SW480 (cell line): Measurements from ENCODE around the gene DMRT2.

Source experiments
- DNase-seq: peaks from one replicate; pipeline ENCODE4 v3.0.0-alpha.2; 2016; ENCODE audit warnings: low spot score

The DMRT2 gene

DNA sequence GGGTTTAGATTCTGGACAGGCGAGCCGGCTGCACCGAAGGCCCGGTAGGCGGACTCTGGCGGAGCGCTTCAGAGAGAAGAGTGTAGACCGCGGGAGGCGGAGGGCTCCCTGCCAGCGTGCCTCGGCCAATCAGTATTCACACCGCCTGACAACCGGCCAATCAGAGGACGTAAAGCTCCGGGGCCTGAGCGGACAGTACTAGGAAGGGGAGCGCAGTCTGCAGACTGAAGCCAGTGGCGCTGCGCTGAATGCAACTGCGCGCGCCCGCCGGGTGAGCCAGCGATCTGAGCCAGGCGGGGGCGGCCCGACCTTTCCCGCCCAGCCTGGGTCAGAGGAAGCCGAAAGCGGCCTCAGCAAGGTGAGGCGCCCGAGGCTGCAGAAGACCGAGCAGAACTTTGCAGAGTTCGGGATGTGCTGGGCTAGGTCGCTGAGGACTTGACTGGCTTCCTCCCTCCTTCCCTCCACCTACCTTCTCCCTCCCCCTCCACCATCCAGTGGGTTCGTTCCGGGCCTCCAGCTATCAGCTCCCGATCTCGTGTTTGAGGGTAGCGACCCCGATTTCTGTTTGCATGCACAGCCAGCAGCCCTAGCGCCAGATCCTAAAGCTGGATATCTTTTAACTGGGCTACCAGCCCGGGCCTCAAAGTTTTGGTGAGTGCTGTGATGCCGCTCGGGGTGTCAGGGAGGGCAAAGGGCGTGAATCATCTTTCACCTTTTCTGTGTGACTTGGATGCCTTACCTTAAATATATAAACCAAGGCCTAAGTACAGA, at the start of gene DMRT2:
DMRT2 (plus strand) TSS at position 233 of the 771 bp plus-strand sequence. CDS start 1,257 bp downstream, outside the sequence.
- DNase-seq = peak; percentile 94

- DNase-seq = no peak
Measured at GRCh38 chr9:1001838-1002237, 48.3 kb upstream of the DMRT2 start.

DNA sequence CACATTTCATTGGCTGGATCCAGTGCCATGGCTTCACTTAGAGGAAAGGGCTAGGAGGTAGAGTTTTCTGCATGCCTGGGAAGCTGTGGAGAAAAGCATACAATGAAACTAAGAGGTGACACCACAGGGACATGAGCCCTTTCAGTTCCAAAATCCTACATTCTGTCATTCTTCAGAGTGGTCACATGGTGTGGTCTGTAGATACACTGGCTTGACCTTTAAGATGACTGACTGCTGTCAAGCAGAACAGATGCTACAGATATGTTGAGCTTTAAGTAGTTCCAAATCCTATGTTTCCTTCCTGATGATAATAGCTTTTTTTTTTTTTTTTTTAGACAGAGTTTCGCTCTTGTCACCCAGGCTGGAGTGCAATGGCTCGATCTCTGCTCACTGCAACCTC, 47.5 kb upstream of the DMRT2 start:
- DNase-seq = no peak

DNA sequence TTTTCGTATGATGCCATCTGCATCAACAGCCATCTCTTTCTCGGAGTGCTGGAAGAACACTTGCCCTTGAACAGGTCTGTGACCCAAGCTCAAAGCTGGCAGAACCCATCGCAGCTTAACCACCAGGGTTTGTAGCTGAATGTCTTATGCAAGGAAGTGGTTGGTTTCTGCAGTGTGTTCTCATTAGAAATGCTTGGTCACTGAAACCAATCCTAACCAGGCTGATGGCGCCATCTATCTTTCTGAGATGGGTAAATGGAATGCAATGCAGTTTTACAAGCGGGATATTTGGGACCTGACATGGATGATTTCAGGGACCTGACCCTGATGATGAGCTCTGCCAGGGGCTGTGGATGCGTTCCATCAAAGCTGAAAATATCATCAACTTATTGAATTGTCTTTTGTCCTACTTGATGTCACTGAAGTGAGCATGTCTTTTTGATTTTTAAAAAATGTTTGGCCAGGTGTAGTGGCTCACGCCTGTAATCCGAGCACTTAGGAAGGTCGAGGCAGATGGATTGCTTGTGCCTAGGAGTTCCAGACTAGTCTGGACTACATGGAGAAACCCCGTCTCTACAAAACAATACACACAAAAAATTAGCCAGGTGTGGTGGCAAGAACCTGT, 45.0 kb upstream of the DMRT2 start:
- peak; percentile 59 for DNase-seq

GRCh38 chr9:1007312-1007711, 42.8 kb upstream of the DMRT2 start:
- DNase-seq = no peak

- no peak for DNase-seq
Measured at GRCh38 chr9:1008216-1008615, 41.9 kb upstream of the DMRT2 start.

DNA sequence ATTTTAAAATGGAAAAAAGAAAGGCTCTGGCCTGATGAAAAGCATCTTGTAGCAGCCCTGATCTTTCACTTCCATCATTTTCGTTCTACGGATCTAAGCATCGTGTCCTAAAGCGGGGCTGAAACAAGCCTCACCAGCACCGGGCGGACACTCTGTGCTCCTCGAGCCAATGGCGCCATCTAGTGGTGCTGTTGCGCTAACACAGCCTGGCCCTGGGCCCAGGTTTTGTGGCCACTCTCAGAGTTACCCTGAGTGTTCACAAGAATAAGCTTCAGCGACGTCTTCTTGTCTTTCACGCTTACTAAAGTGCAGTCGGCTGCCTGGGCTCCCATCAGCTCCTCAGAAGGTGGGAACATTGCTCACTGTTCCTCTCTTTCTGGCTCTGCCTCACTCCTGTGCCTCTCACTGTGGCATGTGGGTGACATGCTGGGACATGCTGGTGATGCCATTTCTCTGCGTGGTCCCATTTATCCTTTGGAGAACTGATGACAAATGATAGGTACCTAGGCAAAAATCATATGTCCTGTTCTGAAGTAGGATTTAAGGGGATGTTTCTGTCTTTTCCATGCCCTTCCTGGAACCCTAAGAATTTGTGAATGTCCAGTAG, 41.0 kb upstream of the DMRT2 start:
- DNase-seq = peak; percentile 60

GRCh38 chr9:1013021-1013420, 37.1 kb upstream of the DMRT2 start:
- DNase-seq = no peak

GRCh38 chr9:1014225-1014624, 35.9 kb upstream of the DMRT2 start:
- DNase-seq = no peak

DNA sequence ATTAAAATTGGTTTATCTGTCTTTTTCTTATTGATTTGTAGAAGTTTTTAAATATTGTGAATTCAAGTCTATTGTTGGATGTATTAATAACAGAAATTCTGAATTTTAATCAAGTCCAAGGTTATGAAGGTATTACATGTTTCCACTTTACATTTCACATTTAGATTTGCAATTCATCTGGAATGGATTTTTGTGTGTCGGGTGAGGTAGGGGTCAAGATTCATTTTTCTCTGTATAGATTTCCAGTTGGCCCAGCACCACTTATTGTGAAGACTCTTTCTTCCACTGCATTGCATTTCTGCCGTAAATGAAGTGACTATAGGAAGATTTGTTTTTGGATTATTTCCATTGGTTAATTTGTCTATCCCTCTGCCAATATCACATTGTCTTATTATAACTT, 35.5 kb upstream of the DMRT2 start:
- no peak for DNase-seq

- DNase-seq = peak; percentile 34
Measured at GRCh38 chr9:1018121-1018520, 32.0 kb upstream of the DMRT2 start.

- no peak for DNase-seq
Measured at GRCh38 chr9:1024112-1024511, 26.0 kb upstream of the DMRT2 start.

- DNase-seq = no peak
Measured at GRCh38 chr9:1025131-1025530, 25.0 kb upstream of the DMRT2 start.

- no peak for DNase-seq
Measured at GRCh38 chr9:1026219-1026618, 23.9 kb upstream of the DMRT2 start.

DNA sequence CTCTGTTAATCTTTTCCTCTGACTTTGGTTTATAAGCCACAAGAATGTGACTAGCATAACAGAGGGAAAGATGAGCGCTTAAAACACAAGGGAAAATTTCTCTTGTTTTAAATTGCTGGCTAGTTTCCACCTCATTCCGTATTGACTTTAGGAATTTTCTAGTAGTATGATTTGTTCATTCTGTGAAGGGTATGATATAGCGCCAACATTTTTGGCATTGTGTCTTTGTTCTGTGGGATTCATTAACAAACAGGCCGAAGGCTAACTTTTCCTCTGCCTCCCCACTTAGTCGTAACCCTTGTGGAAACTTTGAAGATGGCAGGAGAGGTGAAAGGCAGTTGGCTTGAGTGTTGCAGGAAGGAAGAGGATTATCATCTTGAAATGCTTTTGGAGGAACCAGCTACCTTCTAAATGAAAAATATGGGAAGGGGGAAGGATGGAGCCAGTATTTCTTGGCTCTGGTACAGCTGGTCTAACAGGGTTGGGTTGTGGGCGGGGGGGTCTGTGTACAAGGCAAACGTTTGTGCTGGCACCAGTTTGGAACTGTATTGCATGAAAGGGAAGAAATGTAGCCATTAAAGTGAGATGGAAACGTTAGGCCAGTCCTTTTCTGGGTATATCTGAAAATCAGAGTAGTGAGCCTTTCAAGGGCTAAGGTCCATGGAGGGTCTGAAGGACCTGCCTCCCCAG, 21.5 kb upstream of the DMRT2 start:
- DNase-seq = no peak

DNA sequence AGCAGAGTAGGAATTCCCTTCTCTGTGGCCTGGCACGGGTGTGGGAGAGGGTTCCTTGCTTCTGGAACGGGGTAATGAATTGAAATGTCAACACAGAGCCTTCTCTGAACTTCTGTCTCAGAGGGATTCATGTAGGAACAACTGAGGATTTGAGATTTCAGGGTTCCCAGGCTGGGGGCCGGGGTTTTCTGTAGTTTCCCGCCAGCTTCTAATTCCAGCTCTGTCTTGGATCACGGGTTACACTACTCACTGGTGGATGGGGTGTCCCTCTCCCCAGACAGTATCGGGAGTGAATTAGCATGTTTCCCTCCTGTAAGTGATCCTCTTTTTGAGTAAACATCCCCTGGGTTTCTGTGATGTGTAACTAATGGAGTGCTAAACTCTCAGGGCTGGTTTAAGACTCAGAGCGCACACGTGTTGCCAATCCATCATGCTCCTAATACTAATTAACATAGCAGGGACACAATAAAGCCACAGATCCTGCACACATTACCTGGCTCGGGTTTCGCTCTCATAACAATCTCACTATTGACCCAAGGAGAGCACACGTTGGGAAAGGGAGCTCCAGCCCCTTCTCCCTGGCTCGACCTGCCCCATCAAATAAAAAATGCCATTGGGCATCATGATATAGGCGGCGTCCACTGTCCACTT, 18.1 kb upstream of the DMRT2 start:
- DNase-seq = no peak

DNA sequence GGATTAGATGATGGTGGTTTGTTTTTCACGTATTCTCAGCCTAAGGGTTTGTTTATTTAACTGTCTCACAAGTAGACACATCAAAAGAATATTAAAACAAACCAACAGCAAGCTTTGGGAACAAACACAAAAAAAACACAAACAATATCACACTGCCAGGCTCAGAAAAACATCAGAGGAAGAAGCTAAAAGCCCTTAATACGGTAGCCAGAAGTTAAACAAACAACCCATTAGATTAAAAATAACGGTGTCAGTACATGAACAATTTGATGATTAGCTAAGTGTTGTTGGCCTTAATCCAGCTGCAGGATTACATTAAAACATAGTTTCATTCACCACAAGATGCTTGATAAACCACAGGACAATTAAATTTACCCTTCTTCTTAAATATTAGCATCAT, 15.9 kb upstream of the DMRT2 start:
- no peak for DNase-seq

DNA sequence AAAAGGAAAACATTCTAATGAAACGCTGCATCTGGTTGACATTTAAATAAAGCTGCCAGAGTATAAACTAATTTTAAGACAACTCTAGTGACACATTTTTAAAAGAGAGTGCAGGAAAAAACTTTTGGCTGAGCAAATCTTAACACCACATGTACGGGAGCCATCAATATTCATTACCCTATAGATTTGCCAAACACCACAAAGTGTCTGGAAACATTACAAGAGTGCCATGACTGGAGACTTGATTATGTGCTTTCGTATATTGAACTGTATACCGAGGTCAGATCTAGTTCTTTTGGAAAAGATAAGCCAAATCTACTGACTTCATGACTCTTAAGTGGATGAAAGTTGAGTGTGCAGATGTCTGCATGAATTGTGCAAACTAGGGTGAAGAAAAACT, 10.6 kb upstream of the DMRT2 start:
- no peak for DNase-seq

- DNase-seq = no peak
Measured at GRCh38 chr9:1042466-1042865, 7.7 kb upstream of the DMRT2 start.

DNA sequence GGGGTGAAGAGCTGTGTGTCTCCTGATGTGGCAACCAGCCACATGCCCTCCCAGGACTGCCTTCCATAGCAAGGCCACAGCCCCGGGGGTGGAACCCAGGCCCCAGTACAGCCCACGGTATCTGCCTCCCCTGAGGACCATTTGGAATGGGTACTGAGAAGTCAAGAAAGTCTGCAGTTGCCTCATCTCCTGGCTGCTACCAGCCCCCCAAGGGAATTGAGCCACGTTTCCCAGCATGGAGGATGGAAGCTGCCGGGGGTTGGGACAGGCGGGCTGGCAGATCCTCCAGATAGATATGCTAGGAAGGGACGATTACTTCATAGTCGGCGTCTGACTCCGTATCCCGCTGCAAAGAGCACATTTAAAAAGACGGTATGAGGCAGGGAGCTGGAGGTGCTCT, 5.5 kb upstream of the DMRT2 start:
- no peak for DNase-seq

- no peak for DNase-seq
Measured at GRCh38 chr9:1046639-1047572, 3.3 kb upstream of the DMRT2 start.
